Measurements from ENCODE around the gene CAMSAP2. TPM values are rescaled to one million over a fixed set of nuclear protein-coding genes. Genes with fewer than 3 reads are reported as not detected.

Gene CAMSAP2
- total and polyA plus RNA-seq, 2 of the 8 experiments (the other 6 are each of a cell fraction or from before 2014, with no cell fraction given) = 4.2 to 27.6 TPM

DNA sequence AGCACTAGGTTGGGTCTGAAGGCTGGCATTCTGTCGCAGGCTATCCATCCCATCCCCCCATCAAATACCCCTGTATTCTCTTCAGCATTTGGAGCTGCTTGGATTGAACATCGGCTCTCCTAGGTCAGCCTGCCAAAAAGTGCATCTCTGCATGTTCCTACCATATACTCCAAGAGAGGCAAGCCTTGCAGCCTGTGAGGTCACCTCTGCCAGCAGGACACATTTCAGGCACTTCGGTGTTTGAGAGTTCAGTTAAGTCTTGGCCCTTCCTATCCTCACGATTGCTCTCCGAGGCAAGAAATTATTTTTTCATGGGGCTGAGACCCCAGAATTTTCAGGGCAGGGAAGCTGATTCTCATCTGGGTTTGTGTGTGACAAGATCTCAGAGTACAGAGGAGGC, 136.7 kb downstream of the CAMSAP2 start (continued):
- TF ChIP-seq SP1 (IDR thresholded peaks at IDR 0.05; ENCODE audit: low read depth, low read length) (no peak), SIRT6 (IDR thresholded peaks at IDR 0.05; ENCODE audit: low read length) (no peak), PHF8 (conservative IDR thresholded peaks at IDR 0.05; ENCODE audit: low read depth, low read length) (no peak), BACH1 (IDR thresholded peaks at IDR 0.05; ENCODE audit: low read length) (no peak)
